MM.1S (cell line): Measurements from ENCODE around the gene OLFM1.

ENCODE experiments used
- DNase-seq: peaks from one replicate; pipeline ENCODE4 v3.0.0-alpha.2; 2015
- H2AFZ ChIP-seq: fragments of 300-600 bp; sonication (generic); 2 replicates; pipeline ENCODE4 v1.6.0; 2016; ENCODE audit warnings: antibody characterized with exemption, low read length
- H3F3A ChIP-seq: fragments of 300-600 bp; sonication (generic); 2 replicates; pipeline ENCODE4 v1.6.1; 2016; ENCODE audit warnings: mild to moderate bottlenecking, antibody characterized with exemption, low read length, moderate library complexity, mixed read lengths; ENCODE audit not compliant: insufficient read depth
- H3K27ac ChIP-seq: fragments of 300-600 bp; sonication (generic); 2 replicates; pipeline ENCODE4 v1.5.1; 2016; ENCODE audit warnings: mild to moderate bottlenecking, low read length
- H3K27me3 ChIP-seq: fragments of 300-600 bp; sonication (generic); replicated peaks from 2 replicates; pipeline ENCODE4 v1.6.0; 2016; ENCODE audit warnings: low read length; ENCODE audit not compliant: insufficient read depth
- H3K36me3 ChIP-seq: fragments of 300-600 bp; sonication (generic); replicated peaks from 2 replicates; pipeline ENCODE4 v1.6.1; 2016; ENCODE audit warnings: mild to moderate bottlenecking, low read length, mixed read lengths; ENCODE audit not compliant: insufficient read depth
- H3K4me1 ChIP-seq: fragments of 300-600 bp; sonication (generic); 2 replicates; pipeline ENCODE4 v1.6.1; 2016; ENCODE audit warnings: low read length, mixed read lengths
- H3K4me2 ChIP-seq: fragments of 300-600 bp; sonication (generic); 2 replicates; pipeline ENCODE4 v1.6.0; 2016; ENCODE audit warnings: low read depth, low read length
- H3K4me3 ChIP-seq: fragments of 300-600 bp; sonication (generic); 2 replicates; pipeline ENCODE4 v1.5.1; 2016; ENCODE audit warnings: low read length, mixed read lengths
- H3K79me2 ChIP-seq: fragments of 300-600 bp; sonication (generic); 2 replicates; pipeline ENCODE4 v1.6.1; 2016; ENCODE audit warnings: mixed run types, low read length, mixed read lengths
- H3K9ac ChIP-seq: fragments of 300-600 bp; sonication (generic); 2 replicates; pipeline ENCODE4 v1.6.1; 2016; ENCODE audit warnings: low read length, mixed read lengths
- H3K9me2 ChIP-seq: fragments of 300-600 bp; sonication (generic); replicated peaks from 2 replicates; pipeline ENCODE4 v1.6.1; 2016; ENCODE audit warnings: mild to moderate bottlenecking, low read length, mixed read lengths; ENCODE audit not compliant: insufficient read depth
- H3K9me3 ChIP-seq: fragments of 300-600 bp; sonication (generic); replicated peaks from 2 replicates; pipeline ENCODE4 v1.6.1; 2016; ENCODE audit warnings: mild to moderate bottlenecking, low read length, mixed read lengths; ENCODE audit not compliant: insufficient read depth
- H4K20me1 ChIP-seq: fragments of 300-600 bp; sonication (generic); 2 replicates; pipeline ENCODE4 v1.6.1; 2016; ENCODE audit warnings: mild to moderate bottlenecking, low read length, moderate library complexity, mixed read lengths; ENCODE audit not compliant: insufficient read depth
- CTCF ChIP-seq: fragments of 300-600 bp; sonication (generic); IDR thresholded peaks from 2 replicates; pipeline ENCODE4 v1.5.1; 2016; ENCODE audit warnings: antibody characterized with exemption, low read length, mixed read lengths
- EZH2 ChIP-seq: fragments of 300-600 bp; sonication (generic); optimal IDR thresholded peaks from 2 replicates; pipeline ENCODE3; 2017; ENCODE audit warnings: low read depth, mild to moderate bottlenecking, antibody characterized with exemption, low read length, mixed read lengths
- EZH2phosphoT487 ChIP-seq: fragments of 300-600 bp; sonication (generic); IDR thresholded peaks from 2 replicates; pipeline ENCODE4 v1.6.1; 2018; ENCODE audit warnings: antibody characterized with exemption, low read length

OLFM1 gene

GRCh38 chr9:135093111-135093510, 5.6 kb downstream of the OLFM1 start:
- Histone ChIP-seq H3F3A (no peaks in the 10 kb centered on the region), H2AFZ (no peak overlapping the region), H3K27ac (no peak overlapping the region), H3K4me3 (no peak overlapping the region), H3K9ac (no peak overlapping the region), H3K4me2 (no peak overlapping the region), H3K9me2 (no peaks in the 10 kb centered on the region), H3K36me3 (no peaks in the 10 kb centered on the region), H3K4me1 (no peaks in the 10 kb centered on the region), H3K27me3 (peaks cover 75% of the 10 kb centered on the region), H3K79me2 (no peaks in the 10 kb centered on the region), H4K20me1 (no peaks in the 10 kb centered on the region), H3K9me3 (no peaks in the 10 kb centered on the region)
- no peak for TF ChIP-seq EZH2phosphoT487
- no peak for TF ChIP-seq CTCF
- TF ChIP-seq EZH2: no peak
- no peak for DNase-seq

DNA sequence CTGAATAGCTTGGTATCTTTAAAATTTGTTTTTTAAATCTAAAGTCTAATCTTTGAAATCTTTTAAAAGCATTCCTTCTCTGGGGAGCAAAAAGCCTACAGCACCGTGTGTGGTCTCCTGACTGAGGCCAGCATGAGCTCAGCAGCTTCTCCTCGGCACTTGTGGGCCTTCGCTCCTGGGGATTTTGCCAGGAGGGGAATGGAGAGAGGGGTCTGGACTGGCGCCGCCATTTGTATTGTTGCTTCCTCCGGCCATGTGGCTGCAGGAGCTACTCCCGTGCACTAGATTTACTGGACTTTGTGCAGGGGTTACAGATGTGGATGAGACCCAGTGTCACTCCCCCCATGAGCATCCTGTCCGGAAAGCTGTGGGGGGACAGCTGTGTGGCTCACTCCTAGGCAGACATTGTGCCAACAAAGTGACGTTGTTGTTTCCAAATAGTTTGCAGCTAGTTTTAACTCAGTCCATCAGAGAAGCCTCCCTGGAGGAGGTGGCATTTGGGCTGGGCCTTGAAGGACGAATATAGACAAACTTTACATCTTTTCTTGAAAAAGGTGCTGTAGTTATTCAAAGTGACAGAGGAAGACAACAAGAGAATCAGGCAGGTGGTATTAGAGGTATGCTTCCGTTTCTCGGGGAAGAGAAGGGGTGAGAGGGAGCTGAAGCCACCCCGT, 6.6 kb downstream of the OLFM1 start:
- H3K79me2 ChIP-seq: no peaks in the 10 kb centered on the region
- H3F3A ChIP-seq: no peaks in the 10 kb centered on the region
- DNase-seq: no peak
- H3K4me1 ChIP-seq: no peaks in the 10 kb centered on the region
- H3K9me2 ChIP-seq: no peaks in the 10 kb centered on the region
- no peak for TF ChIP-seq EZH2
- no peak for TF ChIP-seq CTCF
- no peak for TF ChIP-seq EZH2phosphoT487
- peaks cover 75% of the 10 kb centered on the region for H3K27me3 ChIP-seq
- no peak overlapping the region for H3K9ac ChIP-seq
- no peaks in the 10 kb centered on the region for H3K9me3 ChIP-seq
- no peak overlapping the region for H2AFZ ChIP-seq
- H3K4me2 ChIP-seq: no peak overlapping the region
- H3K36me3 ChIP-seq: no peaks in the 10 kb centered on the region
- H4K20me1 ChIP-seq: no peaks in the 10 kb centered on the region
- no peak overlapping the region for H3K27ac ChIP-seq
- H3K4me3 ChIP-seq: no peak overlapping the region

DNA sequence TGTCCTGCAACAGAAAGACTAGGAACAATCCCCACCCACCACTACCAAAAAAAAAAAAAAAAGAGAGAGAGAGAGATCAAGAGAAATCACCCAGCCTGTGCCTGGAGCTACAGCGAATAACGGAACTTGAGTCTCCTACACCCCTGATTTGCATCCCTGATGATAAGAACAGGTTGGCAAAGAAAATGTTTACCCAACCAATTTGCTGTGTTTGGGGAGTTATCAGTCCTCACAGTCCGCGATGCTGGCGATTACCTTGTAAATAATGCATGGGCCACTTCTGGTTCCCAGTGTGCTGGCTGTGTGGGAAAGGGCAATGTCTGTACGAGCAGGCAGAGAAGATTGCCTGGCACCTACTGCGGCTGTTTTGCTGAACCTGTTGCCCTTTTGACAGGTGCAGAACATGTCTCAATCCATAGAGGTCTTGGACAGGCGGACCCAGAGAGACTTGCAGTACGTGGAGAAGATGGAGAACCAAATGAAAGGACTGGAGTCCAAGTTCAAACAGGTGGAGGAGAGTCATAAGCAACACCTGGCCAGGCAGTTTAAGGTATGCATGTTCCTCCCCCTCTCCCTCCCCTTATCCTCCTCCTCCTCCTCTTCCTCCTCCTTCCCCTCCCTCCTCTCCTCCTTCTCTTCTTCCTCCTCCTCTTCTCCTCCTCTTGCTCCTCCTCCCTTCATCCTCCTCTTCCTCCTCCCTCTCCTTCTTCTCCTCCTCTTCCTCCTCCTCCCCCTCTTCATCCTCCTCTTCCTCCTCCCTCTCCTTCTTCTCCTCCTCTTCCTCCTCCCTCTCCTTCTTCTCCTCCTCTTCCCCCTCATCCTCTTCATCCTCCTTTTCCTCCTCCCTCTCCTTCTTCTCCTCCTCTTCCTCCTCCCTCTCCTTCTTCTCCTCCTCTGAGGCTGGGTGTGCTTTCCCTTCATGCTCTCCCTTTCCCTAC, 8.3 kb downstream of the OLFM1 start:
- Histone ChIP-seq H3K9me3 (no peaks in the 10 kb centered on the region), H4K20me1 (no peaks in the 10 kb centered on the region), H3K4me2 (no peak overlapping the region), H3K9me2 (no peaks in the 10 kb centered on the region), H3K4me3 (no peak overlapping the region), H3K27ac (no peak overlapping the region), H2AFZ (no peak overlapping the region), H3K79me2 (no peaks in the 10 kb centered on the region), H3K27me3 (peaks cover 82% of the 10 kb centered on the region), H3K4me1 (no peaks in the 10 kb centered on the region), H3K9ac (no peak overlapping the region), H3F3A (no peaks in the 10 kb centered on the region), H3K36me3 (no peaks in the 10 kb centered on the region)
- DNase-seq: no peak
- no peak for TF ChIP-seq EZH2
- TF ChIP-seq EZH2phosphoT487: no peak
- no peak for TF ChIP-seq CTCF
